CD4-positive, alpha-beta T cell treated with Interleukin-12 subunit alpha and Interleukin-12 subunit beta, for 1 hour (primary cell): Measurements from ENCODE around the gene PFDN1.
A peak's percentile ranks its signal among the peaks of the same experiment; 100 is the strongest.

Experiments used
- DNase-seq: peaks from one replicate; pipeline ENCODE4 v3.0.0-alpha.2; 2020

PFDN1 gene

GRCh38 chr5:140235791-140236551 lies 66.9 kb downstream of the PFDN1 start:
- DNase-seq, result no peak

DNA sequence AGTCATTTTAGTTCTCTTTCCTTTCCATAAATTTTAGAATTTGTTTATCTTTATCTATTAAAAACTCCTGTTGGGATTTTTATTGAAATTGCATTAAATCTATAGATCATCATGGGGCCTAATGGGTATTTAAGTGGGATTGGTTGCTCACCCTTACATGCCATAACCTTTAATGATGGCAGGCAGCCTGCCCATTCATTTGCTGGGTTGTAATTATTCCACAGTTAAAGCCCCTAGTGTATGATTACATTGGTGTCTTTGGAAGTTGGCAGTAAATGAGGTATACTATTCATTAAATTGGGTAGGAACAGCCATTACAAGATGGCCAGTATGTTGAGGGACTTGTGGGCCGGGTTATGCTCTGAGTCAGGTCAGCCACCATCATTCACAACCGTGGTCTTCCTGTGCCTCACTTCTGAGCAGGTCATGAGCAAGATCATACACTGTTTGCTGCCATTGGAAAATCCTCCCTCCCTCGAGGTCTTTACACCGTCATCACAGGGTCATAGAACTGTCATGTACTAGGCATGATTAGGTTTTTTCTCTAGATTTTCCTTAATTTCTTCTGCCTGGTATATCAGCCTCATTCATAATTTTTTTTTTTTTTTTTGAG lies 68.4 kb downstream of the PFDN1 start:
- DNase-seq, result no peak

- no peak for DNase-seq
Observed at GRCh38 chr5:140232731-140233130, 70.2 kb downstream of the PFDN1 start.

DNA sequence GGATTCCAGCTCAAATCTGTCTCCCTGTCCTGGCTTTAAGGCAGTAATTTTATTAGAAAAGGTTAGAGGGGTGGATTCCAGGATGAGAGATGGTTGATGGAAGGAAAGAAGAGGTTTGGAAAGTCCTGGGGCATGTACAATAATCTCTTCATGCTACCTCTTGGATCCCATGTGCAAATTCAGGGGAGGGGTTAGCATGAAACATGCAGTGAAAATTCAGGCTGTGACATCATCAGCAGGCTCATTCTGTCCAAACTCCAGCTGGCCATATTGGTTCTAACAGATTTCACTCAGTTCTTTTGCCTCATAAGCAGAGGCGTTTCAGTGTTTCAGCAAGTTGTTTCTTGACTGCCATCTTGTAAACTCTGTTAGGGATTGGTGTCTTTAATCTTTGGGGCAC lies 72.5 kb downstream of the PFDN1 start:
- DNase-seq, result no peak

GRCh38 chr5:140228364-140228837 lies 74.5 kb downstream of the PFDN1 start:
- no peak for DNase-seq

GRCh38 chr5:140227046-140227445 lies 75.9 kb downstream of the PFDN1 start:
- no peak for DNase-seq

- DNase-seq, result no peak
Observed at GRCh38 chr5:140225396-140225795, 77.5 kb downstream of the PFDN1 start.

GRCh38 chr5:140224658-140225057 lies 78.2 kb downstream of the PFDN1 start:
- no peak for DNase-seq

DNA sequence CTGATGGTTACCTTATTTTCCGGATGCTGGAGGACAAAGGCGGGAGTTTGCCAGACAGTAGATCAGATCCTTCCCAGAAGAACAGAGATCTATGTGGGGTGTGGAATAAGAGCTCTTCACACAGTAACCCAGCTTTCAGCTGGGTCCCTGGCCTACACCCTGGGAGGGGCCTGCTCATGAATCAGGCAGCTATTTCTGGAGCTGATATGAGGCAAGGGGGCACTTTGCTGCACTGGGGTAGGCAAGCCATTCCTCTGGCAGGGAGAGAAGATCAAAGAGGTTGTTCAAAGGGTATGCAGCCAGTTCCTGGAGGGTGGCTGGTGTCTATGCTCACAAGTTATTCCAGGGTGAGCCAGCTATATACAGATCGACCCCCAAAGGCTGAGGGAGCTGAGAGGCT lies 79.3 kb downstream of the PFDN1 start:
- no peak for DNase-seq

DNA sequence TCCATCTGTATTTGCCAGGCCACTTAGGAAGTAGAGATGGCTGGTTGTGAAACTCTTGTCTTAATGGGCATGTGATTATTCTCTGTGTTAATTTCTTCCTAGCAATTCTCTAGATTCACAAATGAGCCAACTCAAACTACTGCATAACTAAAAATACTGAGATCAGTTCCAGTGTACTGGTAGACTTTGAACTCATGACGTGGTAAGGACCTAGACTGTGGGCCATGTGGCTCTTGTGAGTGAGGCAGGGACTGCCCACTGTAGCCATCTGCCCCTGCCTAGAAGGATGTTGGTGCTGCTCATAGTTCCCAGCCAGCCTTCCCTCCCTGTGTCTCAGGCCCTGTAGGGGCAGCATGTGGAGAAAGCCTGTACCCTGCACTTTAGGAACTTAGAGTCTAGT lies 80.5 kb downstream of the PFDN1 start:
- no peak for DNase-seq

- no peak for DNase-seq
Observed at GRCh38 chr5:140221697-140222223, 81.1 kb downstream of the PFDN1 start.

DNA sequence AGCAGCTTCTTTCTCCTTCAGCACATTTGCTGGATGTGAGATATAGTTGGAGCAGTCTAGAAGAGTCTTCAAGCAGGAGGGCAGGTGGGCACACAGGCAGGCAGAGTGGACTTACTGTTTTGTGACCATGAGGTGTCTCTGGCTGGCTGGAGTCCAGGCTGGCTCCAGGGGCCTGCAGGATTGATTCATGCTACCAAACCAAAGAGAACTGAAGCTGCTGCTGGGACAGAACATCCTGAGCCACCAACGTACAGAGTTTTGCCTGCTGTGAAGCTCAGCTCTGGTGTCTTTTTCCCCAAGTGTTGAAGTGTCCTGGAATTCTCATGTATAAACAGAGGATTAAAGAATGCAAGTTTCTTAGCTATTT lies 82.2 kb downstream of the PFDN1 start:
- no peak for DNase-seq

- no peak for DNase-seq
Observed at GRCh38 chr5:140220032-140220697, 82.7 kb downstream of the PFDN1 start.

DNA sequence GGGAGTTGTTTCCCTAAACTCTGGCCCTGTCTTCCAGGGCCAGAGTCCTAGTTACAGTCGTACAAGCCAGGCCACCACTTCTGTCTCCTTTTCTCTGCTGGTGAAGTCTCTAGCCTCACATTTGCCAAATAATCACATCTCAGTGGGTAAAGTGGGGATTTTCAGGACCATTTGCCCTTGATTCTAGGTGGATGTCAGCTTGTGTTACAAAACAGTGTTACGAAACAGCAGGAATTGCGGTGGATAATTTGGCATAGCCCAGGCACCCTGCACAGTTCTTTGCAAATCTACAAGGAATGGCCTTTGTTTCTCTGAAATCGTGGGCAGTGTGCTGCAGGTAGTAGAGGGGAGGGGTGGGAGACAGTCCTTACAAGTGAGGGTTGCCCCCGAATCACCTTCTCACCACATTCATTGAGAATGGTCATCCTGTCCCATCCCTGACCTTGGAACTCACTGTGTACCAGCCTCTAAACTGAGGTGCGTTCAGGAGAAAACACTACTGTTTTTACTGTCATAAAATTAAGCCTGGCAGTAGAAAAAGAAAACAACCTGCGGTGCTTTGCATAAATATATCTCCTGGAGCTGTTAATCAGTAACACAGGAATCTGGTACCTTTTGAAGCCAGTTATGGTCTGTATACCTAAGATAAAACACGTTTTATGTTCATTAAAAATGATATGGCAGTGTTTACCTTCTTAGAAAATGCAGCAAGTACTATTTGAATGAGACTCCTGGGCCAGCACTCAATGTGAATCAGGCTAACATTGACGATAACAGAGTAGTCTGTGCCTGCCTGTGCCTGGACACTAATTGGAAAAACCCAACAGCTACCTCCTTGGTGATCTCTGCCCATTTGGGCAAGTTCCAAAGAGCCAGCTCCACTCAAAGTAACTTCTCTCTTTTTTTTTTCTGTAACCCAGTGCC lies 83.6 kb downstream of the PFDN1 start:
- DNase-seq, result no peak

GRCh38 chr5:140217299-140218026 lies 85.4 kb downstream of the PFDN1 start:
- DNase-seq, result no peak

DNA sequence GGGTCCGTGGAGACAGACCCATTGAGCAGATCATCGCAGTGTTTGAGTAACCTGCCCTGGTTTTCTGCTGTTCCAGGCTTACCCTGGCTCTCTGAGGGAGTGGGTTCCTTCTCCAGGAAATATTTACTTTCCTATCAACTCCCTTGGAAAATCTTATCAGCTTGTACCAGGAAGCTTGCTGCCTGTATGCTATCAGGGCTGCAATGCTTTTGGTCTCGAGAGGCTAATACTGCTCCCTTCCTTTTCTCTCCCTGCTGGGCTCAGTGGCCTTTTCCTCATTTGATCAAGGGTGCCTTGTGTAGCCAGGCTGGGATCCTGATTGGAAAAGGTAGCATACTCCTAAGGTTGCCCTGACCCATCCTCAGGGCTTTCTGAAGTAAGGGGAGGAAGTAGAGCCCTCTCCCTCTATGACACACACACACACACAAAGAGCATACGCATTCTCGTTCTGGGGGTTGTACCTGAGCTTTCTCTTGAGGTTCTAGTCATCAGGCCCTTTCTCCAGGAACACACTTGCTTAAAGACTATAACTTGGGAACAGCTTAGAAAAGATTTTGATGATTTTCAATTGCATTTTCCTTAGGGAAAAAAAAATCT lies 86.3 kb downstream of the PFDN1 start:
- DNase-seq, result no peak

GRCh38 chr5:140215276-140215675 lies 87.6 kb downstream of the PFDN1 start:
- DNase-seq, result no peak

DNA sequence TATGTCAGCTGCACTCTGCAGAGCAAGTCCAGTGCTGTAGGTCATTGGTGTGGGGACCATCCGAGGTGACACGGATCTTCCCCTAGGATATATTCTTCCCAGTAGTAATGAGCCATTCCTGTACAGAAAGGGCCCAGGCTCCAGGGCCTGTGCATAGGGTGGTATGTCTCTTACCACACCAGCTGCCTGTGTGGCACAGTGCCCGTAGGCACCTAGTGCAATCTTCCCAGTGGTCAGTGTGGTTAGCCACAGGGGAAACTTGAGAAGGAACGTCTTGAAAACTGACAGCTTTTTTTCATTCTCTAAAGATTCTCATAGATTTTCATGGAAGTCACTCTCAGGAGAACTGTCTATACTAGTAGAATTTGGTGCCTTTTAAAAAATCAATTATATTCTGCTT lies 88.1 kb downstream of the PFDN1 start:
- DNase-seq, result peak; percentile 8

DNA sequence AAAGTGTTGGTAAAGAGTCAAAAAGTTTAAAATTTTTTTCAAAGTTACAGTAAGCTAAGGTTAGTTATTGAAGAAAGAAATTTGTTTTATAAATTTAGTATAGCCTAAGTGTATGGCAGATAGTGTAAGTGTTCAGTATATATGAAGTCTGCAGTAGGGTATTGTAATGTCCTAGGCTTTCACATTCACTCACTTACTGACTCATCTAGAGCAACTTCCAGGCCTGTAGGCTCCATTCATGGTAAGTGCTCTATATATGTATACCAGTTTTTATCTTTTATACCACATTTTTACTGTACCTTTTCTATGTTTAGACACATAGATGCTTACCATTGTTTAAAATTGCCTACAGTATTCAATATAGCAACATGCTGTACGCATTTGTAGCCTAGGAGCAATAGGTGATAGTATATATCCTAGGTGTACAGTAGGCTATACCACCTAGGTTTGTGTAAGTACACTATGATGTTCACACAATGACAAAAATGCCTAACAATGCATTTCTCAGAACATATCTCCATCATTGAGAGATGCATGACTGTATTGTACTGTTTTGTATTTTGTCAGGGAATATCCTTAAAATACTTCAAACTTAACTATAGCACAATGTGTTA lies 89.4 kb downstream of the PFDN1 start:
- no peak for DNase-seq

DNA sequence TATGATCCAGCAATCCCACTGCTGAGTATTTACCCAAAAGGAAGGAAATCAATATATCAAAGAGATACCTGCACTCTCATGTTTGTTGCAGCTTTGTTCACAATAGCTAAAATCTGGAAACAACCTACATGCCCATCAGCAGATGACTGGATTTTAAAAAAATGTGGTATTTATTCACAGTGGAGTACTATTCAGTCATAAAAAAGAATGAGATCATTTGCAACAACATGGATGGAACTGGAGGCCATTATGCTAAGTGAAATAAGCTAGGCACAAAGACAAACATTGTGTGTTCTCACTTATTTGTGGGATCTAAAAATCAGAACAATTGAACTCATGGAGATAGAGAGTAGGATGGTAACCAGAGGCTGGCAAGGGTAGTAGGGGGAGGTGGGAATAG lies 94.8 kb downstream of the PFDN1 start:
- DNase-seq, result no peak
